ENCODE data around the gene MYLK.

Gene MYLK

GRCh38 chr3:123773681-123774431 is 110.3 kb downstream of the MYLK start:
- no peak for DNase-seq (ENCODE audit: low read depth)

DNA sequence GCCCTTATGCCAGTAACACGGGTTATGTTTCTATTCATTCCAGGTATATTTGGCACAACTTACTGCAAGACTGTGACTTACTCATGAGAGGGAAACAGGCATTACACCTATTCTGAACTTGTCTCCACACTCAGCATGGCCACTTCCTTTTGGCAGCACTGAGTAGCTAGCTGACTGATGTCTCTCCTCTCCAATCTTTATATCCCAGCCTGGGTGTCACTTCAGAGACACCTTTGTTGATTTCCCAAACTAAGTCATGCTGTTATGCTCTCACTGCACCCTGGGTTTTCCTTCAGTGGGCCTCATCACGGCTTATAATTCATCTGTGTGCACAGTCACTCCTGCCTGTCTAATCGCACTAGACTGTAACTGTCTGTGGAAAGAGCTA is 114.8 kb downstream of the MYLK start:
- DNase-seq (ENCODE audit: low read depth), result no peak

DNA sequence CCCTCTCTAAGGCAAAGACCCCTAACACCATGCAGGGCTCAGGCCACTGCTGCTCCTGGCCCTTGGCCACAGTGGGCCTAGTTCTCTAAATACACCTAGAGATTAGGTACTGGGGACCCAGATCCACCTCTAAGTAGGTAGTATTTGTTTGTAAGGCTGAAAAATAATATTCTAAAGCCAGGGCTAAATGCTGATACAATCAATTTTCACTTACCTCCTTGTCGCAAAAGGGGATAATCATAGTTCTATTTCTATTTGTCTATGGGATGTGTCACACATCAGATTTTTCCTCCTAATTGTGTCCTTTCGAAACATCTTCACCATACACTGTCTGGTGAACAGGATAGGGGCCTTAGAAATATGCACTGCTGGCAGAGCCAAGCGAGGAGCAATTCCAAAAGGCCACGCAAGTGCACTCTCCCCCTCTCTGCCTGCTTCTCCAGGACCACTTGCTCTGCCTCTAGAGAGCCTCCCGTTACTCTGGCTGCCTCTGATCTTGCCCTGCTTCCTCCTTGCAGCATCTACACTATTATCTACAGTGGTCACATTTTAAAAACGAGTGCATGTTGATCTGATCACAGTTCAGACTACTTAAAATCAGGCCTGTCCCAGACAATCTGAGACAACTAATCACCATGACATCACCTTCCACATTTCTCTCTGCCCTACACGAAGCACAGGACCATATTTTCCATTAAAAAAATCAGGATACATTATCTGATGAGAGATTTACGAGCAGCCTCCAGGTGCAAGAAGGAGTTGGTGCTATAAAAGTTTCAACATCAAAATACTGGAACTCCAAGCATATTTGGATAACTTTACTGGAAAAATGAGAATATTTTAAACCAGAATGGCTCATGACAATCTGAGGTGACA is 115.4 kb downstream of the MYLK start:
- no peak for DNase-seq (ENCODE audit: low read depth)

GRCh38 chr3:123767564-123768292 is 116.4 kb downstream of the MYLK start:
- no peak for DNase-seq (ENCODE audit: low read depth)

- no peak for DNase-seq (ENCODE audit: low read depth)
Observed at GRCh38 chr3:123767009-123767372, 117.1 kb downstream of the MYLK start.

DNA sequence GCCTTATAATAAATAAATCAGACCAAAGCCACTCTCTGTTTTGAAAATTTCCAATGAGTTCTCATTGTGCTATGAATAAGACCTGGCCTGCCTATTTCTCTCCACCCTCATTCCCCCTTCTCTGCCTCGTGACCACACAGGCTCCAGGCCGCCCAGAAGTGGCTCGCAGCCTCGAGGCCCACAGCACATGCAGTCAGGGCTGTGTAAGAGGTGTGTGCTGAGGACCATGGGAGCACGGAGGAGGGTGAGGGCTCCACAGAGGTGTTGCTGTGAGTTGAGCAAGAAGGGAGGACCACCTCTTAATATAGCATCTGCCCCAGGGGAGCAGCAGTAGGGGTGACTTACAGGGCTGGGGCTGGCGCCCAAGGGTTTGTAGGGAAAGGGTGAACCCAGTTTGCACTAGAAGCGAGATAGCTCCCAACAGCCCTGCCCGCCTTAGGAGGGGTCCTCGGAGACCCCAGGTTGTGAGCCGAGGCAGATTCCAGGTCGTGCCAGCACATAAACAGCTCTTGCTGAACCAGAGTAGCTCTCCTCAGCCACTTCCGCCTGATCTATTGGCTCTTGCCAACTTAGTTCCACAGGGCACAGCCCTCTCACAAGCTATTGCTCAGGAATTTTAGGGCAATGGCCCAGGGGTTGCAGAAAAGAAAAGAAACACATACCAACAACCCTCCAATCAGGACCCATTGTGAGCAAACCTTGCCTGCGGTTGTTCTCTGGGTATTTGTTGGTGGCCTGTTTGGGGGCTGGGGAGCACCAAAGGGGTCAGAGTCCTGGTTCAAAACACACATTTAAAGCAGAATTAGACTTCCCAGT is 117.7 kb downstream of the MYLK start:
- no peak for DNase-seq (ENCODE audit: low read depth)

- DNase-seq (ENCODE audit: low read depth), result no peak
Observed at GRCh38 chr3:123765475-123766128, 118.5 kb downstream of the MYLK start.

DNA sequence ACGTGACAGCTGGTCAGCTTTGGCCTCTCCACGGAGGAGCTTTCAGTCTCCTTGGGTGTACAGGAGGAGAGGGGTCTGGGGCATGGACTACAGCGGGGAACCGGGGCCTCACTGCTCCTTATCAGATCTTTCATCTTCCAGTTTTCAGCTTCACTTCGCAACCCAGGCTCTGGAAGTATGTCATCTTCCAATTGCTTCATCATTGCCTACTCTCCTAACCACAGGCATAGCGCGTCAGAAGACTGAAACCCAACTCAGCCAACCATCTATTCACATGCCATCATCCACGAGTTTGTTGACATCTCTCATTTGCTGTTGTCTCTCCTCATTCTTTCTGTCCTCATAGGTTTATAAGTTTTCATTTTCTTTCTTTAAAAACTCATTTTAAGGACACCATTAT is 119.5 kb downstream of the MYLK start:
- DNase-seq (ENCODE audit: low read depth), result no peak

DNA sequence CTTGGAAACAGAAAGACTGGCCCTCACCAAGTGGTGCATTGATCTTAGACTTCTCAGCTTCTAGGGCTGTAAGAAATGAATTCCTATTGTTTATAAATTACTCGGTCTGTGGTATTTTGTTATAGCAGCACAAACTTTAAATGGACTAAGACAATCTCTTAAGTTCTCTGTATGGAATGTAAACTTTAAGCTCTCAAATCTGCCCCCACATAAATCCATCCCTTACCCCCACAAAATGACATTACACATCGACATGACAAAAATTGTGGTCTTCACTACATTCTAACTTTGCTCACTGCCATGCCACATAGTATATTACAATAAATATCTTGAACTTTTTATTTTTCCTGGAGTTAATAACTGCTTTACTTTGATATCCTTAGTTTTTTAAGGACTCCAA is 121.3 kb downstream of the MYLK start:
- DNase-seq (ENCODE audit: low read depth), result no peak

- DNase-seq (ENCODE audit: low read depth), result no peak
Observed at GRCh38 chr3:123760817-123761216, 123.3 kb downstream of the MYLK start.

DNA sequence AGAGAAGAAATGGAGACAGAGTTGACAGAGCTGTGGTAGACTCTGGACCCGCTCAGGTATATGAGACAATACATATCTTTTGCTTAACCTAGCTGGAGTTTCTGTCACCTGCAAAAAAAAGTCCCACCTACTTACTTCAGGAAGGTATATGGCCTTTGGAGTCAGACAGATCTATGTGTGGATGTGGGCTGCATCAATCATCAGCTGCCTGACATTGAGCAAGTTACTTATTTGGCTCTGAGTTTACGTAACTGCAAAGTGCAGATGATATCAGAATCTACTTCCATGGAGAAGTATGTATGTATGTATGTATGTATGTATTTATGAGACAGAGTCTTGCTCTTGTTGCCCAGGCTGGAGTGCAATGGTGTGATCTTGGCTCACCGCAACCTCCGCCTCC is 124.3 kb downstream of the MYLK start:
- DNase-seq (ENCODE audit: low read depth), result no peak

DNA sequence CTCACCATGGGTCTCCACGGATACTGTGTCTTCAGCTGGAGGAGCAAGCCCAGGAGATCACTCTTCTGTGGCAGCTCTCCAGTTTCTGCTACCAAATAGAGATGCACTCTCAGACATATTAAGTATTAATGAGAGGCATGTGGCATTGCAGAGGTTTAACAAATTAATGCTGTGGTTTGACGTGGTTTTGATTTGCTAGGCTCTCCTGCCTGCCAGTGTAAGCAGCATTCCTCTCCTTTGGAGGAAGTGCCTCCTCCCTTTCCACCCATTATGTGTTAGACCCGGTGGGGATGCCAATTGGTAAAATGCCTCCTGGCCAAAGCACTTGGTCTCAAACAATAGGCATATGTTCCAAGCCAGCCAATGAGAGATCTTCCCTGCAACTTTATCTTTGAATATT is 124.8 kb downstream of the MYLK start:
- DNase-seq (ENCODE audit: low read depth), result no peak

DNA sequence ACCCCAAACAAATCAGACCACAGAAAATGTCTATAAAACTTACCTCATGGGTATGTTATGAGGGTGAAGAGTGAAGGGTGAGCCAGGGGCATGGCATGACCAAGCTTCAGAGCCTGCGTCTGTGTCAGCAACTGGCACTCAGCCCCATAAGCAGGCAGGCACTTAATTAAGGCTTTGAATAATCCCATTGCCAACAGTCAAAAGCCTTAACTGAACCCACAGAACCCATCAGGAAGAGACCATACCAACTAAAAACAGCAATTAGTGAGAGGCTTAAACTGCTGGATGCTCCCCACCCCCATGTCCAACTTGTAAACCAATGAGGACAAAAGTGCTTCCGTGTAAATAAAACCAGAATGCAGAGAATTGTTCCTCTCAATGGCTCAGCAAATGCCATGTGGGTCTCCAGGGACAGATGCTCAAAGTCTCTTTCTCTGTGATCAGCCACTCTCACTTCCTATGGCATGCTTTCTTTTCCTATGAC is 126.0 kb downstream of the MYLK start:
- DNase-seq (ENCODE audit: low read depth), result no peak

GRCh38 chr3:123757281-123757940 is 126.7 kb downstream of the MYLK start:
- no peak for DNase-seq (ENCODE audit: low read depth)

DNA sequence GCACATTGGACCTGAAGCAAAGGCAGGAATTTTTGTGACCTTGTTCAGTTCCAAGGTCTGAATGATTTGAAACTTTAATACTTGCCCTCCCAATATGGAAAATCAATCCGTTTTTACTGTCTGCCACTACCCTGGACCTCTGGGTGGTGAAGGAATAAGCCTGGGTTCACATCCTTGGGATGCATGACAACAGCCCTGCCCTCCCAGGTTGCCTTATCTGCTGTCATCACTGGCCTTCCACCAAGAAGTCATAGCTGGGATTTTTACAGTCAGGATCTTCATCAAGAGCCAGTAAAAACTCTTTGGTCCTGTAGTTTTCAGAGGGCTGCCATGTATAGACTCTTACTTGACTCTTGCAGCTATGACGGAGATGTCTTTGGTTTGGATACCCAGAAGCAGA is 128.6 kb downstream of the MYLK start:
- DNase-seq (ENCODE audit: low read depth), result no peak

DNA sequence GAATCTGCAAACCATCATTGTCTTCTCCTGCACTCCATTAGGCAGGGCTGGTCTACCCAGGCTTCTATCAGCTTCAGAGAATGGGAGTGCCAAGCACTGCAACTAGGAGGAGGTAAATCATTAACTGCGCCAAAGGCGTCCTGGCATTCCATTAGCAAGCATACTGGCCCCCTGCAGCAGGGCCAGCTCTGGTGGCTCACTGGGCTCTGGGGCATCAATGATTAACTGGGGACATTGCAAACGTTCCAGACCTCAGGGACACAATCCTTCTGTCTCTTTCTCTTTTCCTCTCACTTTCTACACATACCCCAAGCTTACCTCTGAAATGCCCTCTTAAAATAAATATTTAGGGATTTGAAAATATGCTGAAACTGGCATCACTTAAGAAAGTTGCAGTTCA is 129.0 kb downstream of the MYLK start:
- no peak for DNase-seq (ENCODE audit: low read depth)

- no peak for DNase-seq (ENCODE audit: low read depth)
Observed at GRCh38 chr3:123753286-123753685, 130.8 kb downstream of the MYLK start.

DNA sequence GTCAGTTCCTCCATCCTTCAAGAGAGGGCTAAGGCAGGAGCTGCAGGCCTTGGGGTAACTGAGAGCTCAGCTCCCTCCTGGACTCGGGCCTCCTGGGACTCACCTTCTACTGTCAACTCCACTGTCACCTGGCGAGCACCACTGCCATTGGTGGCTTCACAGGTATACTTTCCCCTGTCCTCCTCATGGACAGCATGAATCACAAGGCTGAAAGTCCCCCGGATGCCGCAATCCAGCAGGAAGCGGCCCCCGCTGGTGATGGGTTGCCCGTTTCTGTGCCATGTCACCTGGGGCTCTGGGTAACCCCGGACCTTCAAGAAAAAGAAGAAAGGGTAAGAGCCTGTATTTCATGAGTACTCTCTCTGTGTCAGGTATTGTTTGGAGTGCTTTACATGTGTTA is 131.9 kb downstream of the MYLK start:
- no peak for DNase-seq (ENCODE audit: low read depth)

DNA sequence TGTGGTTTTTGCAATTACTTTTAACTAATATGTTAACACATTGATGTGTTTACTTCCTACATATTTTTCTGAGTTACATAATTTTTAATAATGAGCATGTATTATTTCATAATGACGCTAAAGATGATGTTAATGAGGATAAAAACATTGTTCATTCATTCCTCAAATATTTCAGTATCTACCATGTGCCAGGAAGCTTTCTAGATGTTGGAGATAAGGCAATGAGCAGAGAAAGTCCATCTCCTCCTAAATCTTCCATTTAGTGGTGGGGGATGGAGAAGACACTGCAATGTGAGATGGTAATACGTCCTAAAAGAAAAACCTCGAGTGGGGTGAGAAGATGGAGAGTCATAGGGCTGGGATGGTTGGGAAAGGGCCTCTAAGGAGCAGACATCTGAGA is 132.7 kb downstream of the MYLK start:
- no peak for DNase-seq (ENCODE audit: low read depth)

GRCh38 chr3:123750659-123751420 is 133.3 kb downstream of the MYLK start:
- no peak for DNase-seq (ENCODE audit: low read depth)

Data from stimulated activated CD8-positive, alpha-beta memory T cell treated with anti-CD3 and anti-CD28 coated beads, Interleukin-15, amount 100 ng/mL, for 24 hours (primary cell).